Measurements from ENCODE around the gene SPPL2B. TPM values are rescaled to one million over a fixed set of nuclear protein-coding genes. Genes with fewer than 3 reads are reported as not detected.

Gene SPPL2B
- total RNA-seq, 1 donor from 2014 or later, result 77.0 TPM

- Mint-ChIP-seq H3K27me3 (ENCODE audit: unreplicated experiment) (no peaks in the 10 kb centered on the region), H3K4me3 (ENCODE audit: unreplicated experiment) (no peak overlapping the region)
Observed at GRCh38 chr19:2288818-2289713, 39.4 kb upstream of the SPPL2B start.

GRCh38 chr19:2289714-2290435 is 38.6 kb upstream of the SPPL2B start:
- no peak overlapping the region for H3K27ac Mint-ChIP-seq (ENCODE audit: unreplicated experiment)
- no peak for DNase-seq (ENCODE audit: extremely low spot score, unreplicated experiment)
- no peaks in the 10 kb centered on the region for H3K27me3 Mint-ChIP-seq (ENCODE audit: unreplicated experiment)
- no peak for TF ChIP-seq CTCF (IDR thresholded peaks at IDR 0.05)
- H3K4me3 Mint-ChIP-seq (ENCODE audit: unreplicated experiment), result no peak overlapping the region
- no peaks in the 10 kb centered on the region for H3K9me3 Mint-ChIP-seq (ENCODE audit: unreplicated experiment)
- no peaks in the 10 kb centered on the region for H3K36me3 Mint-ChIP-seq (ENCODE audit: unreplicated experiment)
- peaks cover 12% of the 10 kb centered on the region for H3K4me1 Mint-ChIP-seq (ENCODE audit: unreplicated experiment)

More at GRCh38 chr19:2288818-2289713, 39.4 kb upstream of the SPPL2B start:
- Mint-ChIP-seq H3K9me3 (ENCODE audit: unreplicated experiment) (no peaks in the 10 kb centered on the region), H3K36me3 (ENCODE audit: unreplicated experiment) (no peaks in the 10 kb centered on the region), H3K27ac (ENCODE audit: unreplicated experiment) (no peak overlapping the region), H3K4me1 (ENCODE audit: unreplicated experiment) (peaks cover 6% of the 10 kb centered on the region)
- no peak for TF ChIP-seq CTCF (IDR thresholded peaks at IDR 0.05)
- no peak for DNase-seq (ENCODE audit: extremely low spot score, unreplicated experiment)

GRCh38 chr19:2290441-2291184 is 37.9 kb upstream of the SPPL2B start:
- Mint-ChIP-seq H3K27me3 (ENCODE audit: unreplicated experiment) (no peaks in the 10 kb centered on the region), H3K4me3 (ENCODE audit: unreplicated experiment) (no peak overlapping the region), H3K9me3 (ENCODE audit: unreplicated experiment) (no peaks in the 10 kb centered on the region), H3K36me3 (ENCODE audit: unreplicated experiment) (no peaks in the 10 kb centered on the region), H3K4me1 (ENCODE audit: unreplicated experiment) (peaks cover 19% of the 10 kb centered on the region), H3K27ac (ENCODE audit: unreplicated experiment) (no peak overlapping the region)
- DNase-seq (ENCODE audit: extremely low spot score, unreplicated experiment), result no peak
- no peak for TF ChIP-seq CTCF (IDR thresholded peaks at IDR 0.05)

GRCh38 chr19:2291185-2291751 is 37.2 kb upstream of the SPPL2B start:
- Mint-ChIP-seq H3K27me3 (ENCODE audit: unreplicated experiment) (no peaks in the 10 kb centered on the region), H3K36me3 (ENCODE audit: unreplicated experiment) (no peaks in the 10 kb centered on the region), H3K27ac (ENCODE audit: unreplicated experiment) (no peak overlapping the region)

More at GRCh38 chr19:2291185-2291751, 37.2 kb upstream of the SPPL2B start:
- peaks cover 20% of the 10 kb centered on the region for H3K4me1 Mint-ChIP-seq (ENCODE audit: unreplicated experiment)
- no peaks in the 10 kb centered on the region for H3K9me3 Mint-ChIP-seq (ENCODE audit: unreplicated experiment)
- no peak for DNase-seq (ENCODE audit: extremely low spot score, unreplicated experiment)
- H3K4me3 Mint-ChIP-seq (ENCODE audit: unreplicated experiment), result no peak overlapping the region
- no peak for TF ChIP-seq CTCF (IDR thresholded peaks at IDR 0.05)

Measured in osteocyte (in vitro differentiated cells).